Activated CD8-positive, alpha-beta T cell treated with anti-CD3 and anti-CD28 coated beads, Interleukin-2, amount 10 ng/mL, durations not matched to agents 7 days and 5 days (primary cell): Measurements from ENCODE around the gene ZNF248. TPM values are rescaled to one million over a fixed set of nuclear protein-coding genes. Genes with fewer than 3 reads are reported as not detected.
"Not testable (repeated sequence)": the region's sequence is repeated elsewhere in the genome, so short reads cannot be mapped to it uniquely, and the experiment has no call there.

ENCODE experiments used
- ATAC-seq: fragments of 150-1000 bp; cut with Tn5 transposase; one replicate; pipeline ENCODE4 v1.10.0; 2021; ENCODE audit warnings: moderate library complexity
- CTCF ChIA-PET: fragments of 350-600 bp; sonication (Branson Sonifier 250); formaldehyde crosslinking; loops from one replicate; lab custom pipeline; 2021; ENCODE audit warnings: antibody characterized with exemption; lab: Charles Lee
- POLR2A ChIA-PET: fragments of 350-600 bp; sonication (Branson Sonifier 250); formaldehyde crosslinking; loops from one replicate; lab custom pipeline; 2021; ENCODE audit warnings: antibody characterized with exemption; lab: Charles Lee
- DNase-seq: peaks from one replicate; pipeline ENCODE4 v3.0.0-alpha.2; 2020
- H3K27ac Mint-ChIP-seq: one replicate; pipeline ENCODE4 v1.8.0; 2021; ENCODE audit warnings: mild to moderate bottlenecking, mixed read lengths
- H3K27me3 Mint-ChIP-seq: one replicate; pipeline ENCODE4 v1.8.0; 2021; ENCODE audit warnings: low read depth, mixed read lengths
- H3K36me3 Mint-ChIP-seq: one replicate; pipeline ENCODE4 v1.8.0; 2021; ENCODE audit warnings: low read depth, mixed read lengths
- H3K4me1 Mint-ChIP-seq: one replicate; pipeline ENCODE4 v1.8.0; 2021; ENCODE audit warnings: low read depth, mixed read lengths
- H3K4me3 Mint-ChIP-seq: one replicate; pipeline ENCODE4 v1.8.0; 2021; ENCODE audit warnings: mild to moderate bottlenecking, mixed read lengths
- H3K9me3 Mint-ChIP-seq: one replicate; pipeline ENCODE4 v1.8.0; 2022; ENCODE audit warnings: mixed read lengths; ENCODE audit not compliant: insufficient read depth
- total RNA-seq, 2 experiments: library from RNA; stranded (reverse); gene quantifications; one replicate each; pipeline ENCODE4 v1.2.3, GENCODE V29; 2021

The ZNF248 gene
- total RNA-seq, 2 experiments from 2014 or later = 6.9 to 7.4 TPM

GRCh38 chr10:37763132-37763531 is 94.3 kb downstream of the ZNF248 start:
- ATAC-seq (no peak), DNase-seq (no peak)
- Mint-ChIP-seq H3K27me3 (no peaks in the 10 kb centered on the region), H3K27ac (no peak overlapping the region), H3K4me1 (no peaks in the 10 kb centered on the region), H3K36me3 (no peaks in the 10 kb centered on the region), H3K9me3 (peaks cover 21% of the 10 kb centered on the region), H3K4me3 (no peak overlapping the region)
- POLR2A ChIA-PET = no interaction called here
- CTCF ChIA-PET = no interaction called here

GRCh38 chr10:37762287-37762686 is 95.1 kb downstream of the ZNF248 start:
- H3K27me3 Mint-ChIP-seq = no peaks in the 10 kb centered on the region
- no peaks in the 10 kb centered on the region for H3K36me3 Mint-ChIP-seq
- no peak overlapping the region for H3K4me3 Mint-ChIP-seq
- CTCF ChIA-PET = no interaction called here
- ATAC-seq (no peak), DNase-seq (no peak)
- H3K9me3 Mint-ChIP-seq = peaks cover 23% of the 10 kb centered on the region
- no peaks in the 10 kb centered on the region for H3K4me1 Mint-ChIP-seq
- POLR2A ChIA-PET = no interaction called here
- no peak overlapping the region for H3K27ac Mint-ChIP-seq

- no peak for ATAC-seq
- H3K4me3 Mint-ChIP-seq = no peak overlapping the region
- CTCF ChIA-PET = no interaction called here
Observed at GRCh38 chr10:37760817-37761216, 96.6 kb downstream of the ZNF248 start.

GRCh38 chr10:37758074-37758473 is 99.3 kb downstream of the ZNF248 start:
- POLR2A ChIA-PET = no interaction called here
- Mint-ChIP-seq H3K4me1 (no peaks in the 10 kb centered on the region), H3K27ac (no peak overlapping the region), H3K36me3 (no peaks in the 10 kb centered on the region), H3K4me3 (no peak overlapping the region), H3K9me3 (peaks cover 20% of the 10 kb centered on the region), H3K27me3 (no peaks in the 10 kb centered on the region)
- no peak for DNase-seq
- ATAC-seq = no peak
- CTCF ChIA-PET = no interaction called here

More at GRCh38 chr10:37760817-37761216, 96.6 kb downstream of the ZNF248 start:
- no peaks in the 10 kb centered on the region for H3K27me3 Mint-ChIP-seq
- peaks cover 25% of the 10 kb centered on the region for H3K9me3 Mint-ChIP-seq
- H3K4me1 Mint-ChIP-seq = no peaks in the 10 kb centered on the region
- DNase-seq = no peak
- H3K27ac Mint-ChIP-seq = no peak overlapping the region
- POLR2A ChIA-PET = no interaction called here
- no peaks in the 10 kb centered on the region for H3K36me3 Mint-ChIP-seq

GRCh38 chr10:37754538-37755323 is 102.7 kb downstream of the ZNF248 start:
- POLR2A ChIA-PET = no interaction called here
- Mint-ChIP-seq H3K4me1 (no peaks in the 10 kb centered on the region), H3K27ac (no peak overlapping the region), H3K27me3 (no peaks in the 10 kb centered on the region), H3K4me3 (no peak overlapping the region), H3K9me3 (peaks cover 13% of the 10 kb centered on the region), H3K36me3 (no peaks in the 10 kb centered on the region)
- DNase-seq (no peak), ATAC-seq (no peak)
- CTCF ChIA-PET = no interaction called here

GRCh38 chr10:37752334-37752875 is 105.0 kb downstream of the ZNF248 start:
- Mint-ChIP-seq H3K27ac (no peak overlapping the region), H3K4me3 (no peak overlapping the region), H3K4me1 (no peaks in the 10 kb centered on the region), H3K27me3 (no peaks in the 10 kb centered on the region), H3K36me3 (no peaks in the 10 kb centered on the region), H3K9me3 (peaks cover 26% of the 10 kb centered on the region)
- no peak for ATAC-seq
- DNase-seq = no peak
- ChIA-PET CTCF (no interaction called here), POLR2A (no interaction called here)

- ChIA-PET CTCF (no interaction called here), POLR2A (no interaction called here)
- Mint-ChIP-seq H3K36me3 (no peaks in the 10 kb centered on the region), H3K4me1 (no peaks in the 10 kb centered on the region), H3K27ac (no peak overlapping the region), H3K9me3 (peaks cover 19% of the 10 kb centered on the region), H3K4me3 (no peak overlapping the region), H3K27me3 (no peaks in the 10 kb centered on the region)
- DNase-seq (no peak), ATAC-seq (no peak)
Observed at GRCh38 chr10:37748170-37748569, 109.2 kb downstream of the ZNF248 start.

- H3K27ac Mint-ChIP-seq = no peak overlapping the region
- no peaks in the 10 kb centered on the region for H3K27me3 Mint-ChIP-seq
- no peaks in the 10 kb centered on the region for H3K36me3 Mint-ChIP-seq
- CTCF ChIA-PET = no interaction called here
- POLR2A ChIA-PET = no interaction called here
- peaks cover 19% of the 10 kb centered on the region for H3K9me3 Mint-ChIP-seq
- ATAC-seq = no peak
- H3K4me3 Mint-ChIP-seq = no peak overlapping the region
- no peak for DNase-seq
- no peaks in the 10 kb centered on the region for H3K4me1 Mint-ChIP-seq
Observed at GRCh38 chr10:37747081-37747480, 110.3 kb downstream of the ZNF248 start.

- H3K4me1 Mint-ChIP-seq = no peaks in the 10 kb centered on the region
- ChIA-PET CTCF (no interaction called here), POLR2A (no interaction called here)
- ATAC-seq (no peak), DNase-seq (no peak)
- no peaks in the 10 kb centered on the region for H3K36me3 Mint-ChIP-seq
- no peaks in the 10 kb centered on the region for H3K27me3 Mint-ChIP-seq
- no peak overlapping the region for H3K4me3 Mint-ChIP-seq
- peaks cover 4% of the 10 kb centered on the region for H3K9me3 Mint-ChIP-seq
- no peak overlapping the region for H3K27ac Mint-ChIP-seq
Observed at GRCh38 chr10:37741831-37742230, 115.6 kb downstream of the ZNF248 start.

GRCh38 chr10:37739181-37739580 is 118.2 kb downstream of the ZNF248 start:
- no peak for ATAC-seq
- no peak for DNase-seq
- no peak overlapping the region for H3K27ac Mint-ChIP-seq
- H3K4me3 Mint-ChIP-seq = no peak overlapping the region
- no peaks in the 10 kb centered on the region for H3K4me1 Mint-ChIP-seq
- no peaks in the 10 kb centered on the region for H3K27me3 Mint-ChIP-seq
- no peaks in the 10 kb centered on the region for H3K36me3 Mint-ChIP-seq
- ChIA-PET POLR2A (no interaction called here), CTCF (no interaction called here)
- H3K9me3 Mint-ChIP-seq = no peaks in the 10 kb centered on the region

- H3K4me3 Mint-ChIP-seq, H3K36me3 Mint-ChIP-seq, POLR2A ChIA-PET, ATAC-seq, H3K27ac Mint-ChIP-seq, H3K9me3 Mint-ChIP-seq, DNase-seq, CTCF ChIA-PET, H3K4me1 Mint-ChIP-seq, H3K27me3 Mint-ChIP-seq: not testable (repeated sequence)
Observed at GRCh38 chr10:37738241-37738640, 119.2 kb downstream of the ZNF248 start.

- Mint-ChIP-seq H3K27me3 (no peaks in the 10 kb centered on the region), H3K4me1 (no peaks in the 10 kb centered on the region), H3K4me3 (no peak overlapping the region), H3K27ac (no peak overlapping the region), H3K36me3 (no peaks in the 10 kb centered on the region), H3K9me3 (no peaks in the 10 kb centered on the region)
- ATAC-seq (no peak), DNase-seq (no peak)
- ChIA-PET POLR2A (no interaction called here), CTCF (no interaction called here)
Observed at GRCh38 chr10:37737336-37737735, 120.1 kb downstream of the ZNF248 start.
